NCI-H345 treated with DMSO at 0.1 percent for 48 hours (cell line): ENCODE measurements around the gene ATP11B.
"Not testable (repeated sequence)": the region's sequence is repeated elsewhere in the genome, so short reads cannot be mapped to it uniquely, and the experiment has no call there.

ENCODE experiments used
- DNase-seq: peaks from one replicate; lab custom pipeline; 2025; ENCODE audit not compliant: unreplicated experiment; lab: John Stamatoyannopoulos, UW

Gene ATP11B

DNA sequence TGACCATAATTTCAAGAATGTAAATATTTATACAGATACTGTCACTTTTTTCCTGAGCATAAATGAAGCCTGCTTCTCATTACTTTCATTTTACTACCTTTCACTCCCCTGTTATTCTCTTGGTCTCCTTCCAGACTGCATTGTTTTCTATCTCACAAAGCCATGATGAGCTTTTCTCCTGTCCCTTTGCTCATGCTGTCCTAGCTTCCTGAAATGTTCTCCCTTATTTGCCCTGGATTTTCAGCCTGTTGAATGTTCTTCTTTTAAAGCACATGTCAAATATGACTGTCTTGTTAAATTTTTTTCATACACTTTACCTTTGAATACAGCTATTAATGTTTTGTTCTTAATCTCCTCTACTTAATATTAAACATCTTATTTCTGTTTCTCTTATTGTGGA is 31.7 kb downstream of the ATP11B start:
- no peak for DNase-seq

DNA sequence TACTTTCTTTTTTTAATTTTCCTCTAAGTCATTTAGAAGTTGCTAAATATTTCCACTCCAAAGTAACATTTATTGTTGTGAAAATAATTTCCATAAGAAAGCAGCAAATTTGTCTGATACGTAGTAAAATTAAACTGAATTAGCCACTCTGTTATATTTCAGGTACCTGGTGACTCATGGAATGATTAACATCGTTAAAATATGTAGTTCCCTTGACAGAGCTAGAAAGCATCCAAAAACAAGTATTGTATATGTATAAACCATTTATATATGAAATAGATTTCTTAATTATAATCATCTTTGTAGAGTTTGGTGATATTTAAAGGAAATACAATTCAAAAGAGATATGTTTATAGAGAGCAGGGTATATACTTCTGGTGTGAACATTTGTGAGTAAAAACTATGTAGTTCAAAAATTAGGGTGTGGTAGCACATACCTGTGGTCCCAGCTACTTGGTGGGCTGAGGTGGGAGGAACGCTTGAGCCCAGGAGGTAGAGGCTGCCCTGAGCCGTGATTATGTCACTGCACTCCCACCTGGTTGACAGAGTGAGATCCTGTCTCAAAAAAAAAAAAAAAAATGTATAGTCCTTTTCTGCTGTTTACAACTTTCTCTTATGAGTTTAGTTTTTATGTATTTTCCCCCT is 36.6 kb downstream of the ATP11B start:
- no peak for DNase-seq

DNA sequence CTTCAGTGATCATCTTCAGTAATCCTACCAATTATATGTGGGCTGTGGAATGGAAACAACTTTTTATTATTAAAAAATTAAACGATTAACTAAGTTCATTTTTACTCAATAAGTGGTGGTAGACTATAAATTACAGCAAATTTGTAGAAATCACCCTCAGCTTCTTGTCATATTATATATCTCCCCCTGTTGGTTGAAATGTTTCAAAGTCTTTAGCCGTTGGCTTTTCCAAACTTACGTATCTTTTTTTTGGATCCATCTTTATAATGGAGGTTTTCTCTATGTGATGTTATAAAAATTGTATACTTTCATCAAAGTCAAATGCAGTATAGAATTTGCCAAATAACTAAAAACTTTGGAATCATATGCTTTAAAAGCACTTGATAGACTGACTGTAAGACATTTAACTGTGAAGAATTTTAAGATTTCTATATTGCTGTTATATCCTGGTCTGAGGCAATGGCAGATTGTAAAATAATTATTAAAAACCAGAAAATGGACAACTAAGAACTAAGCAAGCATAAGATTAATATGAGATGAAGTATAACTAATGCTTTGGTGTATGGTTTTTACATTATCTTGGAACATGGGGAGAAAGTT is 44.7 kb downstream of the ATP11B start:
- no peak for DNase-seq

DNA sequence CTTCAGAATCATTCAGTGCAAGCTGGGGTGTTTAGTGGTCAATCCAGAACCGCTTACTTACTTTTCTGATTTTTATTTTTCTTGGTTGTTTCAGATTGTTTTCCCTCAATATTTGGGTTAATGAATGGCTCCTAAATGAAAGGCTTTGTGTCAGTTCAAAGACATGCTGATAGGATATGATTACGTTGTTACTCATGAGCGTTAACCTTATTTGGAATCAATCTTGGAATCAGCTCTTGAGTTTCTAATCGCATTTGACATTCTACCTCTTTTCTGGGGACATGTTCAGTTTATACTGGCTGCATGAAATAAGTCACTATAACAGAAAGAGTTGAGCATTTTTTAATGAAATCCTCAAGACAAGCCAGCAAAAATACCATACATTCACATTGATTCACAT is 50.2 kb downstream of the ATP11B start:
- no peak for DNase-seq

DNA sequence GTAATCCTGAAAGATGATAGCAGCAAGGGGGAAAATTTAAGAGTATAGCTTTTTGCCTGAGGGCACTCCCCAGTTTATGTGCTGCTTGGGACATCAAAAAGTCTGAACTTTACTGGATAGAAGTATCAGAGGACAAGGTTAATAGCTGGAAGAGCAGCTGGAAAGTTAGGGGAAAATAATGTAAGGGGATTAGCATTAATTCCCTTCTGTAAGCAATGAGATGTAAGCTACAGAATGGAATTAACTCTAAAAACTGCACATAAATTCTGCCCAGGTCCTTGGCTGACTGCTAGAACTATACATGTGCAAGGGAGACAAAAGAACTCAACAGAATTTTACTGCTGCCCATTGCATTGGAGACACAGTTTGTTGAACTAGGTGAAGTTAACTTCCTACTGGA is 55.6 kb downstream of the ATP11B start:
- DNase-seq: no peak

DNA sequence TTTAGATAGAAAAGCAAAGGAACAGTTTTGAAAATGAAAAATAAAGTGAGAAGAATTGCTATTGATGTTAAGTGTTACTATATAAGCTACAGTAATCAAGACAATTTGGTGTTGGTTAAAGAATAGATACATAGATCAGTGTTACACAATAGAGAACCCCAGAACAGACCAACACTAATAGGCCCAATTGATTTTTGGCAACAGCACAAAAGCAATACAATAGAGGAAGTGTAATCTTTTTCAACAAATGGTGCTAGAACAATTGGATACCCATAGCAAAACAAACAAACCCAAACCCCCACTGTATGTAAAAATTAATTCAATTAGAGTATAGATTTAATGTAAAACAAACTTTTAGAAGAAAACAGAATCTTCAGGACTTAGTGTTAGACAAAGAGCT is 61.8 kb downstream of the ATP11B start:
- no peak for DNase-seq

DNA sequence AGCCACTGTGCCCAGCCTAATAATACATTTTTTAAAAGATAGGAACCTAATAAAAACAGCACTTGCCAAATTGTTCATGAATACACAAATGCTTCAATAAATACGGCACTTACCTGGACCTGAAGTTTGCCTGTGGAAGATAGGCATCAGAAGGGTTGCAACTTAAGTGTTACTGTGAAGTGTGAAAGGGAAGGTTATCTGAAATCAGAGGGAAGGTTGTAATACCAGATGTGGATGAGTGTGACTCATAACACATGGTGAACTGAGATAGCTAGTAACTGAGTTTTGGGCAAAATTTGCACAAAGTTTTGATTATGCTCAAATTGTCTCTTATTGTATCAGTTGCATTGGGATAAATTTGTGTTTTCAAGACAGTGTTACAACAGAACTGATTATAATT is 68.0 kb downstream of the ATP11B start:
- DNase-seq: no peak

DNA sequence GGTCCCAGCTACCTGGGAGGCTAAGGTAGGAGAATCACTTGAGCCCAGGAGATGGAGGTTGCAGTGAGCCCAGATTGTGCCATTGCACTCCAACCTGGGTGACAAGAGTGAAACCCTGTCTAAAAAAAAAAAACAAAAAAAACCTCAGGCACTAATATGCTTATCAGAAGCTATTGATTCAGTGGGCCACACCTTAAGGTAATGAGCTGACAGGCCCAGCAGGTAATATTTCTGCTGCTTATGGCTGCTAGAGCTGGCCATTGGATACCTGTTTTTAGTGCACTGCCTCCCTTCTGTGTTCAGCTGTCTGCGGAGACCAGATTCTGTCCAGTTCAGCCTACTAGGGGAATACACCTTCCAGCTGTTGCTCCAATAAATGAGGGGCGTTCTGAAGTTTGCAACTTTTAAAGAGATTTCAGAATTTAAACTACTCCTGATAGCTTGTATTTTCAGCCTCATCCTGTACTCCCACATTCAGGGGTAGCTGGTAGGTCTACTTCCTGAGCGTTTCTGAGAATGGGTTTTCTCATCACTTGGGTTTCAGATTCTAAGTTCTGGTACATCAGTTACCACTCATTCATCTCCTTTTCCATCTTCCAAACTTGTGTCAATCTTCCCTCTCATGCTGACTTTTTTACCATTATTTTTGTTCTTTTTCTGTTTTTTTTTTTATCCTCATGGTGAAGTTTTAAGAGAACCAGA is 69.0 kb downstream of the ATP11B start:
- DNase-seq: no peak

DNA sequence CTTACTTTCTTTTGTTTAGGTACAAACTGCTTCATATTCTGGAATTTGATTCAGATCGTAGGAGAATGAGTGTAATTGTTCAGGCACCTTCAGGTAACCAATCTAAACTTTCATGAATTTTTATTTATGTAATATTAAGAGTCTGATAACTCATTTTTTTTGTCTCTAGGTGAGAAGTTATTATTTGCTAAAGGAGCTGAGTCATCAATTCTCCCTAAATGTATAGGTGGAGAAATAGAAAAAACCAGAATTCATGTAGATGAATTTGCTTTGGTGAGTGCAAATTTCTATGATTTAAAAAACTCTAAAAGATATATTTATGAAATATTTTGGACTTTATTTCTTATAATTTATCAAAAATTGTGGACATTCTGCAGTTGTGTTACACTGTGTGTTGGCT is 75.8 kb downstream of the ATP11B start:
- DNase-seq: no peak

DNA sequence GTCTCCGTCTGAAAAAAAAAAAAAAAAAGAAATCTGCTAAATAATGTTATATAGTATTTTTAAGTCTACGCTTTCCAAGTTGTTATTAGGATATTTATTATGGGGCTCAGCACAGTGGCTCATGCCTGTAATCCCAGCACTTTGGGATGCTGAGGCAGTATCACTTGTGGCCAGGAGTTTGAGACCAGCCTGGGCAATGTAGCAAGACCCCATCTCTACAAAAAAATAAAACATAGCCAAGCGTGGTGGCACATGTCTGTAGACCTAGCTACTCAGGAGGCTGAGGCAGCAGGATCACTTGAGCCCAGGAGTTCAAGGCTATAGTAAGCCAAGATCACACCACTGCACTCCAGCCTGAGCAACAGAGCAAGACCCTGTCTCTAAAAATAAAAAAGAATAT is 77.6 kb downstream of the ATP11B start:
- DNase-seq: not testable (repeated sequence)

DNA sequence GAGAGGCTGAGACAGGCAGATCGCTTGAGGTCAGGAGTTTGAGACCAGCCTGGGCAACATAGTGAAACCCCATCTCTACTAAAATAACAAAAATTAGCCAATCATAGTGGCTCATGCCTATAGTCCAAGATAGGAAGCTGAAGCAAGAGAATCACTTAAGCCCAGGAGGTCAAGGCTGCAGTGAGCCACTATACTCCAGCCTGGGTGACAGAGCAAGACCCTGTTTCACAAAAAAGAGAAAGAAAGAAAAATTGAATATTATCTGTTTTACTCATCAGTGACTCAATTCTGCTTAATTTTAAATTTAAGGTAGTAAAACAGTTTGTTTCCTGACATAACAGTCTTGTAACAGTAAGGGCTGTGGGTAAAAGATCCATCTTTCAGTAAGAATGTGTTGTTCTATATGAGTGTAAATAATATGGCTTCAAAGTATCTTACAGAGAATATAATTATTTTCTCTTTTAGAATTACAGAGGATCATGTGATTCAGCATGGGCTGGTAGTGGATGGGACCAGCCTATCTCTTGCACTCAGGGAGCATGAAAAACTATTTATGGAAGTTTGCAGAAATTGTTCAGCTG is 85.8 kb downstream of the ATP11B start:
- no peak for DNase-seq

DNA sequence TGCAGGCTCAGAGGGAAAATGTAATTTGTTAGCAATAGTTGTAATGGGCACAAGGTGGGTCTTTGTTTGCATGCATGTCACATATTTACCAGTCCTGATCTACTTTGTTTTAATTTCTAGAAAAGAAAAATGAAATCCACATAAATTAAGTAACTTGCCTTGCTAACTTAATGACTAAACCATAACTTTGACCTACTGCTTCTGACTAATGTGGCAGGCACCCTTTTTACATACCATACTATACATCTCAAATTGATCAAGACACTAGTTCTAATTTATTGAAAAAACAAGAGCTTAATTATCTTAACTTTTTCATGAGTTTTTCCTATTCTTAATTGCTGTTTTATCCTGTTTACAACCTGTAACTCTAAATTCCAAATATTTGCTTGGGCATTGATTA is 93.2 kb downstream of the ATP11B start:
- no peak for DNase-seq

DNA sequence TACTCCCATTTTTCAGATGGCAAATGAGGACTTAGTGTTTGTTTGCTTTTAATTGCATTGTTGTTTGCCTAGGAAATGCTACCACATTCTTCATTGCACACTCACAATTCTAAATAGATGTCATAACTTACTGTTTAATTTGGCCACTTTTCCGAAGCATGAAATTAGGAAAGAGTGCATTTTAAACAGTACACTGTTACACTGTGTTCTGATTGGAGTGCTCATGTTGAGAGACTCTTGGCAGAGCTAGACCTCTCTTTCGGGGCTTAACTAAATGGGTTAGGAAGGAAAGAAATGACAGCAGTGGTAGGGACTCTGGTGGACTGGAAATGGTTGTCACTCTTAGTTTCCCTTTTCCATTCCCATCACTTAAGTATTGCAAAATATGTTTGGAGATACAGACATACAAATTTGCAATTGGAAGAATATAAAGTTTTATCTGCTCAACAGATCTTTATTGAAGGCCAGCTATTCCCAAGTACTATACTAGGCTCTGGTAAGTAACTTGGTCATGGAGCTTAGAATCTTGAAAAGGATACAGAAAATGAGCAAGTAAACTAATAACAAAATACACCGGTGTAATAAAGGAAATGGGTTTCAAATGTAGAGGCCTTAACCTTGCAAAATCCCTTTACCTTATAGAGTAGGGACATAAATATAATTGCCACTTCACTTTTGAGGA is 96.8 kb downstream of the ATP11B start:
- DNase-seq: no peak

DNA sequence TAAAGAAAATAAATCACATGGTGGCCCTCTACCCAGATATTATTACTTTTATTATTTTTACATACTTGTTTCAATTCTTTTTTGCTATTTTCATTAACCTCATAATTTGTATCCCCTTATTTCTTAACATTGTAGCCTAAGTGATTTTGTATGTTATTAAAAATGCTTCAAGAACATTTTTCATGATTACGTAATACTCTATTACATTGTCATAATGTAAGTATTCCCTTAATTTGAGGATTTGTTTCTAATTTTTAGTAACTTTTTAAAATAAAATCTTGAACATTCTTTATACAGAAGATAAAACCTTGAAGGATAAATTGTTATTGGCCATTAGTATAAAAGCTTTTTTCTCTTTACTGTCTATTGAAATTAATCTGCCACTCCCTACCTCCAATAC is 98.1 kb downstream of the ATP11B start:
- DNase-seq: no peak

DNA sequence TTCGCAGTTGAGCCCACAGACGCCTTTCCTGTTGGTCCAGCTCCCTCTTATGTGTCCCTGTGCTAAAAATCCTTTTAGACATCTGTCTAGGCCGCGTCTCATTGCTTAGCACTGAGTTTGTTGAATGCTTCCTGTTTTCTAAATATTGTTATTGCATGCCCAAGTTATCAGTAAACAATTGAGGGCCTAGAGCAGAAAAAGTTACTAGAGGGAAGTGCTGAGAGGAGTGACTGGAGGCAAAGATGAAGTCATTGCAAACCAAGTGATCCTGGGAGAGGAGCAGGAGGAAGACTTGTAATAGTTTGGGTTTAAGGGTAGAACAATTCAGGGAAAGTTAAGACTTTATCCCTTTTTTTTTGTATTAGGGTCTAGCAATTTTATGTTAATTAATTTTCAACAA is 98.9 kb downstream of the ATP11B start:
- no peak for DNase-seq

DNA sequence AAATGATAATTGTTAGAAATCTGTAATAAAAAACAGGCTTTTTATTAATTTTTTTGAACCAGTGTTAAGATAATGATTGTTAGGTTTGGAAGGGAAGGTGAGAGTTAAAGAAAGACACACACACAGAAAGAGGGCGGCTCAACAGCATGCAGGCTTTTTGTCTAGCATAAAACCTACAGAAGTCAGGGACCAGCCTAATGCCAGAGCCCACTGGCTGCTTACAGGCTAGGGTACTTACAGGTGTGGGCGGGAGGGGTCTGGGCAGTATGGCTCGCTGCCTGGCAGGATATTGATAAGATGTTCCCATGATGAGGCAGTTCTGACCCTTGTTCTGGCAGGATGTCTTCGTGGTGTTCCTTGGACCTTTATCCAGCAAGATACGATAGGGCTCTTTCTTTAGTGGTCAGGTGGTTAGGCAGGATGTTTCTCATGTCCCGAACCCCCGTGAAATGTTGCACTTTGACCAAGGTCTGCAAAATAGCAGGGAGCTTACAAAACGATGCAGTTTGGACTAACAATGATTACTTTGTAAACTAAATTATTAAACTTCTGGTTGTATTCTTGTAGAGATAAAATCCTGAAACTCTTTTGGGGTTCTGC is 102.3 kb downstream of the ATP11B start:
- DNase-seq: no peak

DNA sequence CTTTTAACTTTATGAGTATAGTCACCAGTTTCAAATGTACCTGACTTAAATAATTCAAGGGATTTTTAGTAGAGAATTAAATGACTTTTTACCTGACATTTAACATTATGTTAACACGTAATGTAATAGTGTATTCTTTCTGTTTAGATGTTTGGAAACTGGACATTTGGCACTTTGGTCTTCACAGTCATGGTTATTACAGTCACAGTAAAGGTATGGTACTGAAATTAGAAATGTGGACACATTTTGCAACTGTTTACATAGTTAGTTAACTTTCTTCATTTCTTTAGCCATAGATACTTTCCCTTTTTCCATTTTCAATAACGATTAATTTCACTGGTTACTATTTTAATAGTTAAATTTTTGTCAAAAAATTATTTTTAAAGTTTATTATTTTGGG is 103.2 kb downstream of the ATP11B start:
- DNase-seq: no peak

DNA sequence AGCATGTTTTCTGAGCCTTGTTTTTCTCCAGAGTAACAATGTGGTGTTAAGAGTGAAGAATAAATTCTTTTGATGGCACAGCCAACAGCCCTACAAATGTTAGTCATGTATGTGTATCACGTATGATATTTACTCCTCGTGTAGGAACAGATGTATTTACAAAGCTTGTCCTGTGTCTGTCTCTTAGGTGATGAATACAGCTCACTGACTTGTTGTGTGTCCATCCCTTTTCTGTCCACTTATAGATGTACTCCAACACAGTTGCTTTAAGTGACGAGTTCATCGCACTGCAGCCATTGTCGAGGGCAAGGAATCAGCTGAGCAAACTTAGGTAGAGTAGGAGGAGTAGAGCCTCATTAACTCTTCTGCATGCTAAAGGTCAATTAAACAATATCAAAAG is 108.9 kb downstream of the ATP11B start:
- no peak for DNase-seq

DNA sequence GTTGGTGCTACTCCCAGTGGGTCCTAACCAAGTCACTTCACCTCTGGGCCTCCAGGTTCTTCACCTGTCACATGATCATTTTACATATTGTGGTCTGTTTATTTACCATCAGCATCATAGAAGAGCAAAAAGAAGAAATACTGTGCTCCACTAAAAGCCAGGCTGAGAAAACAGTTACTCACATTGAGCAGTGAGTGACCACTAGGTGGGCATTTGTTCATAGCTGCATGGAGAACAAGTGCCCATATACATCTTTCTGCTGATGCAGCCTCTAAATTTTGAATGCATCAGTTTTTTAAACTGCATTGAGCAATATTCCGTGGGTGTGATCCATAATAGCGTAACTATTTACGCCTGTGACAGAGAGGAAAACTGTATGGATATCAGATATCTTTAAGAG is 110.9 kb downstream of the ATP11B start:
- no peak for DNase-seq

DNA sequence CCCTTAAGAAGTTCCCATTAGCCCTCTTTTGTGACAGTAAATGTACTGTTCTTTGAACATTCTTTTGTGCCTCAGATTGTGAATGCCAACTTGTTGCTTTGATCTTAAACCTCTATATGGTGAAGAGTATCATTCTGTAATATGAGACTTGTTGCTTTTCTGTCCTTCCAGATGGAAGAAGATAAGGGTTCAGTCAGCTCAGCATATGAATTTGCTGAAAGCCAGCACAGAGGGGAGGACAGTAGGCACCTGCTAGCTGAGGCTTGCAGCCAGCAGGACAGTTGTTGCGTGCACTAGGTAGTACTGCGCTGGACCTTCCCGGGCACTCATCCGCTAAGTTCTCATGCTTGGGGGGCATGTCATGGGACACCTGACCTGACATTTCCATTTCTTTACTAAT is 112.3 kb downstream of the ATP11B start:
- DNase-seq: no peak

DNA sequence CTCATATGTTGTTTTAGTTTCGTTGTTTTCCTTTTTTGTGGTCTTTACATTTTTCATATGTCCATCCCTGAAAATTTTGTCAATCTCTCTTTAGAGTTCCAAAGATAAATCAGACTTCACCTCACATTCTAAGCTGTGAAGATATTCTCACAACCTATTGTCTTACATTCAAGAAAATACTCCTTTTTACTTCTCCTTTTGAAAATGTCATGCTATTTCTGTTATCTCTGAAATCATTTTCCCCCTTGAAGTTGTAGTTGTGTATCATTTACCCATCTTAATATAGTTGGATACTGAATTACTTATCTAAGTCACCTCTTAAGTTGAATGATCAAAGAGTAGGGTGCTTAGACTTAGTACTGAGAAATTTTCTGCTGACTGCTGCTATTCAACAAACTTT is 112.7 kb downstream of the ATP11B start:
- no peak for DNase-seq
